CD14-positive monocyte (primary cell): ENCODE results near the gene FAM210B. TPM values are rescaled to one million over a fixed set of nuclear protein-coding genes. Genes with fewer than 3 reads are reported as not detected.

ENCODE experiments used
- DNase-seq, 3 donors: peaks; one replicate each; pipeline ENCODE4 v3.0.0-alpha.2; 2011 to 2022
- H2AFZ ChIP-seq: 2 replicates; pipeline ENCODE4 v1.6.0; 2012; ENCODE audit warnings: mild to moderate bottlenecking, low read depth, low read length, inconsistent platforms; ENCODE audit not compliant: insufficient read depth, poor library complexity, severe bottlenecking
- H3K27ac ChIP-seq, 2 donors: 1 replicate in 1 of 2; 2 replicates in 1 of 2; pipeline ENCODE4 v1.5.1; 2012 to 2013; ENCODE audit warnings: low read length in 2 of 2, control low read depth in 1 of 2, inconsistent platforms in 1 of 2, low read depth in 1 of 2, mild to moderate bottlenecking in 1 of 2
- H3K27me3 ChIP-seq, 2 donors: one replicate each; pipeline versions ENCODE4 v1.6.0 to v1.6.1; 2011 to 2013; ENCODE audit warnings: low read length in 2 of 2; ENCODE audit not compliant: control insufficient read depth in 2 of 2, insufficient read depth in 2 of 2
- H3K36me3 ChIP-seq, 2 donors: replicated peaks in 1 of 2; 1 replicate in 1 of 2; 2 replicates in 1 of 2; pipeline versions ENCODE4 v1.5.1 to v1.6.1; 2012 to 2013; ENCODE audit warnings: low read length in 2 of 2, control low read depth in 1 of 2, inconsistent platforms in 1 of 2, mild to moderate bottlenecking in 1 of 2; ENCODE audit not compliant: insufficient read depth in 2 of 2, control insufficient read depth in 1 of 2
- H3K4me1 ChIP-seq, 2 donors: 1 replicate in 1 of 2; 2 replicates in 1 of 2; pipeline versions ENCODE4 v1.5.1 to v1.6.1; 2012 to 2013; ENCODE audit warnings: low read length in 2 of 2, control low read depth in 1 of 2, inconsistent platforms in 1 of 2, mild to moderate bottlenecking in 1 of 2, moderate library complexity in 1 of 2; ENCODE audit not compliant: insufficient read depth in 2 of 2, control insufficient read depth in 1 of 2
- H3K4me2 ChIP-seq: replicated peaks from 2 replicates; pipeline ENCODE3; 2012; ENCODE audit warnings: low read length, moderate library complexity, mild to moderate bottlenecking; ENCODE audit not compliant: poor library complexity, severe bottlenecking; ENCODE audit errors: extremely low read depth
- H3K4me3 ChIP-seq, 3 experiments: fragments of 200-600 bp in 1 of 3; sonication (generic) in 1 of 3; replicated peaks in 1 of 3; 1 replicate in 2 of 3; 2 replicates in 1 of 3; pipeline ENCODE4 v1.5.1; 2011 to 2013; ENCODE audit warnings: low read length in 3 of 3, mild to moderate bottlenecking in 3 of 3, control low read depth in 2 of 3, low read depth in 2 of 3, inconsistent platforms in 1 of 3, moderate library complexity in 1 of 3
- H3K79me2 ChIP-seq: 2 replicates; pipeline ENCODE4 v1.6.0; 2012; ENCODE audit warnings: mild to moderate bottlenecking, control low read depth, inconsistent platforms, low read length, moderate library complexity; ENCODE audit not compliant: insufficient read depth
- H3K9ac ChIP-seq: 2 replicates; pipeline ENCODE4 v1.6.0; 2017; ENCODE audit warnings: low read length, mild to moderate bottlenecking; ENCODE audit not compliant: insufficient read depth, poor library complexity, severe bottlenecking
- H3K9me3 ChIP-seq, 2 donors: replicated peaks in 1 of 2; 1 replicate in 1 of 2; 2 replicates in 1 of 2; pipeline versions ENCODE4 v1.5.1 to v1.6.1; 2012 to 2013; ENCODE audit warnings: low read length in 2 of 2, control low read depth in 1 of 2; ENCODE audit not compliant: control insufficient read depth in 1 of 2, insufficient read depth in 1 of 2
- H4K20me1 ChIP-seq: 2 replicates; pipeline ENCODE4 v1.6.0; 2012; ENCODE audit warnings: mild to moderate bottlenecking, low read length, control low read depth, moderate library complexity; ENCODE audit not compliant: insufficient read depth
- H3K27ac Mint-ChIP-seq, 7 donors: one replicate each; pipeline ENCODE4 v1.8.0; 2020; ENCODE audit warnings: mild to moderate bottlenecking in 7 of 7, mixed read lengths in 7 of 7, moderate library complexity in 6 of 7, inconsistent platforms in 2 of 7
- H3K27me3 Mint-ChIP-seq, 3 donors: one replicate each; pipeline ENCODE4 v1.8.0; 2021 to 2022; ENCODE audit warnings: low read depth in 3 of 3, mild to moderate bottlenecking in 3 of 3, mixed read lengths in 3 of 3, moderate library complexity in 3 of 3, inconsistent platforms in 1 of 3
- H3K36me3 Mint-ChIP-seq, 2 donors: one replicate each; pipeline ENCODE4 v1.8.0; 2020; ENCODE audit warnings: mixed read lengths in 2 of 2, inconsistent platforms in 1 of 2, mild to moderate bottlenecking in 1 of 2
- H3K4me1 Mint-ChIP-seq: one replicate; pipeline ENCODE4 v1.8.0; 2020; ENCODE audit warnings: mild to moderate bottlenecking, mixed read lengths
- H3K4me3 Mint-ChIP-seq, 2 donors: one replicate each; pipeline ENCODE4 v1.8.0; 2020; ENCODE audit warnings: mild to moderate bottlenecking in 2 of 2, mixed read lengths in 2 of 2, moderate library complexity in 1 of 2
- H3K9me3 Mint-ChIP-seq, 7 donors: one replicate each; pipeline ENCODE4 v1.8.0; 2020 to 2022; ENCODE audit warnings: mixed read lengths in 7 of 7, mild to moderate bottlenecking in 6 of 7, moderate library complexity in 6 of 7, inconsistent platforms in 2 of 7
- CTCF ChIP-seq: fragments of 200-600 bp; IDR thresholded peaks from one replicate; pipeline ENCODE4 v1.8.0; 2022; ENCODE audit warnings: antibody characterized with exemption, mild to moderate bottlenecking
- WGBS: methylation state at CpG from one replicate; pipeline ENCODE4 v1.1.5; 2013; ENCODE audit warnings: missing lambda C conversion rate; ENCODE audit not compliant: insufficient coverage; 5-methylcytosine and 5-hydroxymethylcytosine counted together
- intact Hi-C, 2 donors: fragments of 100-400 bp; cut with micrococcal nuclease; formaldehyde crosslinking; loops; one replicate each; pipeline versions ENCODE4 v1.15.0 to v1.15.1; 2023
- polyA plus RNA-seq, 3 donors: library from polyadenylated mRNA; depleted of rRNA in 1 of 3; unstranded in 2 of 3; stranded (reverse) in 1 of 3; fragments of 300-500 nt in 2 of 3; fragments of >200 nt in 1 of 3; fragmentation: Illumina TruSeq in 2 of 3; gene quantifications; 1 replicate in 2 of 3; 2 replicates in 1 of 3; pipeline ENCODE4 v1.2.3, GENCODE V29; 2012 to 2021

FAM210B gene
- polyA plus RNA-seq, 3 donors = 15.2 to 41.3 (median 34.5) TPM

- no peak overlapping the region for H3K4me3 ChIP-seq
- H2AFZ ChIP-seq = no peak overlapping the region
- TF ChIP-seq CTCF = no peak
- H4K20me1 ChIP-seq = no peaks in the 10 kb centered on the region
- Mint-ChIP-seq H3K27ac (no peak overlapping the region), H3K9me3 (peaks cover 0 to 10% (median 0%) of the 10 kb centered on the region in 7 donors), H3K27me3 (peaks cover 43 to 56% (median 53%) of the 10 kb centered on the region in 3 donors), H3K4me3 (no peak overlapping the region), H3K4me1 (peaks cover 9% of the 10 kb centered on the region), H3K36me3 (peaks cover 0 to 2% of the 10 kb centered on the region in 2 donors)
- H3K4me2 ChIP-seq = no peak overlapping the region
- peaks cover 17 to 46% of the 10 kb centered on the region in 2 donors for H3K27me3 ChIP-seq
- H3K4me1 ChIP-seq = no peaks in the 10 kb centered on the region
- DNase-seq = no peak
- no peaks in the 10 kb centered on the region for H3K36me3 ChIP-seq
- H3K9me3 ChIP-seq = no peaks in the 10 kb centered on the region
- WGBS = 77% methylated on average over 8 of the region's 8 CpGs
- intact Hi-C loops = loop anchor here in 1 of 2 donors (10.0 kb wide), 1 partner anchor 1671 kb away; no protein-coding TSS in a partner anchor
- H3K27ac ChIP-seq = no peak overlapping the region
- no peak overlapping the region for H3K9ac ChIP-seq
- H3K79me2 ChIP-seq = no peaks in the 10 kb centered on the region
Measured at GRCh38 chr20:56345911-56346310, 12.9 kb upstream of the FAM210B start.

GRCh38 chr20:56347628-56348304 is 11.0 kb upstream of the FAM210B start:
- Histone ChIP-seq H3K79me2 (no peaks in the 10 kb centered on the region), H3K4me1 (no peaks in the 10 kb centered on the region), H3K9ac (no peak overlapping the region), H3K36me3 (no peaks in the 10 kb centered on the region), H2AFZ (no peak overlapping the region), H3K9me3 (no peaks in the 10 kb centered on the region), H4K20me1 (no peaks in the 10 kb centered on the region), H3K27me3 (peaks cover 17 to 39% of the 10 kb centered on the region in 2 donors), H3K27ac (no peak overlapping the region), H3K4me3 (no peak overlapping the region), H3K4me2 (no peak overlapping the region)
- 80% methylated on average over 1 of the region's 13 CpGs for WGBS
- no peak overlapping the region for H3K4me3 Mint-ChIP-seq
- peaks cover 9% of the 10 kb centered on the region for H3K4me1 Mint-ChIP-seq
- H3K36me3 Mint-ChIP-seq = peaks cover 0 to 2% of the 10 kb centered on the region in 2 donors
- intact Hi-C loops = loop anchor here in 1 of 2 donors (10.0 kb wide), 1 partner anchor 1673 kb away; no protein-coding TSS in a partner anchor
- peaks cover 0 to 10% (median 0%) of the 10 kb centered on the region in 7 donors for H3K9me3 Mint-ChIP-seq
- peaks cover 35 to 50% (median 49%) of the 10 kb centered on the region in 3 donors for H3K27me3 Mint-ChIP-seq
- H3K27ac Mint-ChIP-seq = no peak overlapping the region
- no peak for TF ChIP-seq CTCF
- no peak for DNase-seq
